HEK293T (cell line): ENCODE data around the gene PKNOX2.

ENCODE experiments used
- CTCF ChIA-PET: fragments of 350-600 bp; formaldehyde crosslinking; extraction: SDS; loops from one replicate; lab custom pipeline; 2021; ENCODE audit warnings: antibody characterized with exemption, inconsistent platforms; lab: Yijun Ruan, JAX
- POLR2A ChIA-PET: fragments of 350-600 bp; formaldehyde crosslinking; extraction: SDS; loops from one replicate; lab custom pipeline; 2020; ENCODE audit warnings: antibody characterized with exemption, inconsistent platforms; lab: Yijun Ruan, JAX
- DNase-seq: peaks from one replicate; pipeline ENCODE4 v3.0.0; 2012; ENCODE audit warnings: mixed read lengths; ENCODE audit errors: extremely low spot score
- ARNT ChIP-seq: fragments of 450-650 bp; IDR thresholded peaks from 2 replicates; pipeline ENCODE4 v1.6.1; 2017; ENCODE audit warnings: mild to moderate bottlenecking
- BHLHE40 ChIP-seq: fragments of 450-650 bp; IDR thresholded peaks from 2 replicates; pipeline ENCODE4 v1.6.1; 2016; ENCODE audit warnings: mild to moderate bottlenecking, moderate library complexity, borderline replicate concordance
- CTBP1 ChIP-seq: fragments of 450-650 bp; IDR thresholded peaks from 2 replicates; pipeline ENCODE4 v1.6.1; 2016; ENCODE audit warnings: borderline replicate concordance
- ELF4 ChIP-seq: fragments of 450-650 bp; IDR thresholded peaks from 2 replicates; pipeline ENCODE4 v1.6.1; 2017; ENCODE audit warnings: antibody characterized with exemption
- FOXA1 ChIP-seq: fragments of 450-650 bp; IDR thresholded peaks from 2 replicates; pipeline ENCODE4 v1.6.1; 2016; ENCODE audit warnings: mild to moderate bottlenecking
- FOXK2 ChIP-seq: fragments of 450-650 bp; IDR thresholded peaks from 2 replicates; pipeline ENCODE4 v1.6.1; 2016; ENCODE audit warnings: mild to moderate bottlenecking
- FOXM1 ChIP-seq: fragments of 450-650 bp; IDR thresholded peaks from 2 replicates; pipeline ENCODE4 v1.6.1; 2017; ENCODE audit warnings: mild to moderate bottlenecking, borderline replicate concordance
- HDGF ChIP-seq: fragments of 450-650 bp; IDR thresholded peaks from 2 replicates; pipeline ENCODE4 v1.6.1; 2017; ENCODE audit warnings: antibody characterized with exemption, borderline replicate concordance
- L3MBTL2 ChIP-seq: fragments of 450-650 bp; conservative IDR thresholded peaks from 2 replicates; pipeline ENCODE4 v1.6.1; 2016; ENCODE audit warnings: mild to moderate bottlenecking
- LEF1 ChIP-seq: fragments of 450-650 bp; IDR thresholded peaks from 2 replicates; pipeline ENCODE4 v1.6.1; 2017; ENCODE audit warnings: mild to moderate bottlenecking, borderline replicate concordance
- NFRKB ChIP-seq: fragments of 450-650 bp; IDR thresholded peaks from 2 replicates; pipeline ENCODE4 v1.6.1; 2016; ENCODE audit warnings: mild to moderate bottlenecking, moderate library complexity
- PKNOX1 ChIP-seq: fragments of 450-650 bp; IDR thresholded peaks from 2 replicates; pipeline ENCODE4 v1.6.1; 2016
- SP1 ChIP-seq: fragments of 450-650 bp; IDR thresholded peaks from 2 replicates; pipeline ENCODE4 v1.6.1; 2017
- SUZ12 ChIP-seq: fragments of 450-650 bp; IDR thresholded peaks from 2 replicates; pipeline ENCODE4 v1.6.1; 2016; ENCODE audit warnings: mild to moderate bottlenecking
- TARDBP ChIP-seq: fragments of 450-650 bp; IDR thresholded peaks from 2 replicates; pipeline ENCODE4 v1.6.1; 2016
- ZNF384 ChIP-seq: fragments of 450-650 bp; IDR thresholded peaks from 2 replicates; pipeline ENCODE4 v1.6.1; 2016

Gene PKNOX2

GRCh38 chr11:125202362-125202880 lies 37.9 kb downstream of the PKNOX2 start:
- ChIA-PET CTCF (no interaction called here), POLR2A (no interaction called here)
- DNase-seq, result no peak
- TF ChIP-seq HDGF, result no peak
- TF ChIP-seq ZNF384, result no peak
- TF ChIP-seq ARNT, result no peak
- no peak for TF ChIP-seq ELF4
- no peak for TF ChIP-seq SUZ12

- ChIA-PET POLR2A (no interaction called here), CTCF (no interaction called here)
- TF ChIP-seq L3MBTL2 (no peak), PKNOX1 (no peak), NFRKB (no peak), ARNT (no peak), ELF4 (no peak), FOXK2 (no peak), BHLHE40 (no peak), CTBP1 (no peak), TARDBP (no peak)
- no peak for DNase-seq
Measured at GRCh38 chr11:125202977-125203376, 38.4 kb downstream of the PKNOX2 start.

GRCh38 chr11:125207866-125208425 lies 43.4 kb downstream of the PKNOX2 start:
- ChIA-PET POLR2A (no interaction called here), CTCF (no interaction called here)
- TF ChIP-seq SUZ12, result no peak
- no peak for TF ChIP-seq L3MBTL2
- TF ChIP-seq ZNF384, result no peak
- TF ChIP-seq TARDBP, result no peak
- no peak for TF ChIP-seq BHLHE40
- no peak for TF ChIP-seq FOXM1
- TF ChIP-seq ELF4, result no peak
- TF ChIP-seq LEF1, result no peak
- no peak for TF ChIP-seq ARNT
- TF ChIP-seq NFRKB, result no peak
- TF ChIP-seq PKNOX1, result no peak
- TF ChIP-seq HDGF, result no peak
- no peak for TF ChIP-seq FOXK2
- no peak for TF ChIP-seq FOXA1
- no peak for TF ChIP-seq SP1
- no peak for DNase-seq

- no peak for TF ChIP-seq PKNOX1
- TF ChIP-seq NFRKB, result no peak
- no peak for TF ChIP-seq TARDBP
- TF ChIP-seq HDGF, result no peak
- TF ChIP-seq FOXA1, result no peak
- TF ChIP-seq BHLHE40, result no peak
- no peak for TF ChIP-seq ARNT
- TF ChIP-seq L3MBTL2, result no peak
- no peak for TF ChIP-seq LEF1
- no peak for TF ChIP-seq CTBP1
- ChIA-PET POLR2A (no interaction called here), CTCF (no interaction called here)
- no peak for DNase-seq
Measured at GRCh38 chr11:125210066-125210465, 45.5 kb downstream of the PKNOX2 start.

GRCh38 chr11:125211191-125211947 lies 46.8 kb downstream of the PKNOX2 start:
- ChIA-PET CTCF (interaction anchor here (0.9 to 1.2 kb wide), 2 partner anchors 48 to 134 kb away, joined by 3 read pairs; no protein-coding TSS in a partner anchor), POLR2A (interaction anchor here (1.2 kb wide), 1 partner anchor 43 kb away, joined by 3 read pairs; no protein-coding TSS in a partner anchor)
- DNase-seq, result no peak
- TF ChIP-seq FOXM1 (no peak), ZNF384 (no peak), TARDBP (no peak), ARNT (no peak), SUZ12 (no peak), ELF4 (no peak), BHLHE40 (no peak), FOXA1 (no peak), HDGF (no peak), SP1 (no peak), CTBP1 (no peak), PKNOX1 (no peak)
